SK-N-SH (cell line): ENCODE data around the gene SMYD3.

Experiments used
- RAD21 ChIP-seq: IDR thresholded peaks from 2 replicates; pipeline ENCODE4 v1.6.1; 2012; ENCODE audit warnings: mild to moderate bottlenecking, low read length
- TAF1 ChIP-seq: IDR thresholded peaks from 2 replicates; pipeline ENCODE4 v1.6.1; 2012; ENCODE audit warnings: low read depth, mild to moderate bottlenecking, low read length, moderate library complexity, borderline replicate concordance
- TF ChIP-seq, protein P1 (sequence below): fragments of 200-600 bp; sonication (generic); IDR thresholded peaks from 2 replicates; pipeline ENCODE4 v1.6.1; 2017; ENCODE audit warnings: antibody characterized with exemption, mild to moderate bottlenecking, moderate library complexity

- no peak for TF ChIP-seq TAF1
- TF ChIP-seq RAD21, result no peak
- TF ChIP-seq, protein P1, sequence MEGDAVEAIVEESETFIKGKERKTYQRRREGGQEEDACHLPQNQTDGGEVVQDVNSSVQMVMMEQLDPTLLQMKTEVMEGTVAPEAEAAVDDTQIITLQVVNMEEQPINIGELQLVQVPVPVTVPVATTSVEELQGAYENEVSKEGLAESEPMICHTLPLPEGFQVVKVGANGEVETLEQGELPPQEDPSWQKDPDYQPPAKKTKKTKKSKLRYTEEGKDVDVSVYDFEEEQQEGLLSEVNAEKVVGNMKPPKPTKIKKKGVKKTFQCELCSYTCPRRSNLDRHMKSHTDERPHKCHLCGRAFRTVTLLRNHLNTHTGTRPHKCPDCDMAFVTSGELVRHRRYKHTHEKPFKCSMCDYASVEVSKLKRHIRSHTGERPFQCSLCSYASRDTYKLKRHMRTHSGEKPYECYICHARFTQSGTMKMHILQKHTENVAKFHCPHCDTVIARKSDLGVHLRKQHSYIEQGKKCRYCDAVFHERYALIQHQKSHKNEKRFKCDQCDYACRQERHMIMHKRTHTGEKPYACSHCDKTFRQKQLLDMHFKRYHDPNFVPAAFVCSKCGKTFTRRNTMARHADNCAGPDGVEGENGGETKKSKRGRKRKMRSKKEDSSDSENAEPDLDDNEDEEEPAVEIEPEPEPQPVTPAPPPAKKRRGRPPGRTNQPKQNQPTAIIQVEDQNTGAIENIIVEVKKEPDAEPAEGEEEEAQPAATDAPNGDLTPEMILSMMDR, result no peak
Measured at GRCh38 chr1:245969283-245969682, 537.8 kb downstream of the SMYD3 start.
